ENCODE results near the gene ZNF112.
A peak's percentile ranks its signal among the peaks of the same experiment; 100 is the strongest.
"Not testable (repeated sequence)": the region's sequence is repeated elsewhere in the genome, so short reads cannot be mapped to it uniquely, and the experiment has no call there.

The ZNF112 gene

GRCh38 chr19:44356383-44357111 is at the start of gene ZNF112:
TSS of gene ZNF112 (minus strand) at chr19:44356680. CDS start at chr19:44340539, 16,141 bp downstream.
- DNase-seq: peak; percentile 94 to 96

GRCh38 chr19:44401139-44402115 is 44.9 kb upstream of the ZNF112 start, which contains the start of gene ZNF285:
TSS of gene ZNF285 (minus strand) at chr19:44401608. CDS start at chr19:44397213, 4,395 bp downstream.
- no peak for DNase-seq

GRCh38 chr19:44389268-44389667 is 32.8 kb upstream of the ZNF112 start:
- DNase-seq: not testable (repeated sequence)

- no peak for DNase-seq
These were observed 18.3 kb upstream of the ZNF112 start for GRCh38 chr19:44374789-44375188.

- no peak for DNase-seq
These were observed 15.5 kb upstream of the ZNF112 start for GRCh38 chr19:44371815-44372480.

GRCh38 chr19:44367024-44367423 is 10.5 kb upstream of the ZNF112 start:
- DNase-seq: no peak

- no peak for DNase-seq
These were observed 9.9 kb downstream of the ZNF112 start for GRCh38 chr19:44346556-44346955.

GRCh38 chr19:44345959-44346358 is 10.5 kb downstream of the ZNF112 start:
- no peak for DNase-seq

GRCh38 chr19:44344255-44344654 is 12.2 kb downstream of the ZNF112 start:
- DNase-seq: no peak

GRCh38 chr19:44341794-44342193 is 14.7 kb downstream of the ZNF112 start:
- no peak for DNase-seq

- not testable (repeated sequence) for DNase-seq
These were observed 21.8 kb downstream of the ZNF112 start for GRCh38 chr19:44334639-44335038.

GRCh38 chr19:44332145-44332544 is 24.3 kb downstream of the ZNF112 start:
- DNase-seq: no peak

- DNase-seq: no peak
These were observed 40.6 kb downstream of the ZNF112 start for GRCh38 chr19:44315883-44316282.

- no peak for DNase-seq
These were observed 43.2 kb downstream of the ZNF112 start for GRCh38 chr19:44313231-44313630.

- no peak for DNase-seq
These were observed 48.5 kb downstream of the ZNF112 start for GRCh38 chr19:44308011-44308410.

GRCh38 chr19:44306283-44306682 is 50.2 kb downstream of the ZNF112 start:
- no peak for DNase-seq

- DNase-seq: no peak
These were observed 51.0 kb downstream of the ZNF112 start for GRCh38 chr19:44305457-44305856.

GRCh38 chr19:44304659-44305193 is 51.8 kb downstream of the ZNF112 start, which contains the start of gene ZNF235:
TSS of gene ZNF235 (minus strand) at chr19:44305025. CDS start at chr19:44303404, 1,621 bp downstream.
- DNase-seq: peak; percentile 92 to 96

- peak in 1 of 2 experiments; percentile 3 for DNase-seq
These were observed 52.4 kb downstream of the ZNF112 start for GRCh38 chr19:44303976-44304568.

- no peak for DNase-seq
These were observed 53.2 kb downstream of the ZNF112 start for GRCh38 chr19:44303320-44303719.

- DNase-seq: no peak
These were observed 71.5 kb downstream of the ZNF112 start for GRCh38 chr19:44284968-44285367.

GRCh38 chr19:44282846-44283245 is 73.6 kb downstream of the ZNF112 start:
- no peak for DNase-seq
